ENCODE results near the gene REX1BD. TPM values are rescaled to one million over a fixed set of nuclear protein-coding genes. Genes with fewer than 3 reads are reported as not detected.

REX1BD gene
- total RNA-seq, 1 donor from 2014 or later, result 101 TPM

DNA sequence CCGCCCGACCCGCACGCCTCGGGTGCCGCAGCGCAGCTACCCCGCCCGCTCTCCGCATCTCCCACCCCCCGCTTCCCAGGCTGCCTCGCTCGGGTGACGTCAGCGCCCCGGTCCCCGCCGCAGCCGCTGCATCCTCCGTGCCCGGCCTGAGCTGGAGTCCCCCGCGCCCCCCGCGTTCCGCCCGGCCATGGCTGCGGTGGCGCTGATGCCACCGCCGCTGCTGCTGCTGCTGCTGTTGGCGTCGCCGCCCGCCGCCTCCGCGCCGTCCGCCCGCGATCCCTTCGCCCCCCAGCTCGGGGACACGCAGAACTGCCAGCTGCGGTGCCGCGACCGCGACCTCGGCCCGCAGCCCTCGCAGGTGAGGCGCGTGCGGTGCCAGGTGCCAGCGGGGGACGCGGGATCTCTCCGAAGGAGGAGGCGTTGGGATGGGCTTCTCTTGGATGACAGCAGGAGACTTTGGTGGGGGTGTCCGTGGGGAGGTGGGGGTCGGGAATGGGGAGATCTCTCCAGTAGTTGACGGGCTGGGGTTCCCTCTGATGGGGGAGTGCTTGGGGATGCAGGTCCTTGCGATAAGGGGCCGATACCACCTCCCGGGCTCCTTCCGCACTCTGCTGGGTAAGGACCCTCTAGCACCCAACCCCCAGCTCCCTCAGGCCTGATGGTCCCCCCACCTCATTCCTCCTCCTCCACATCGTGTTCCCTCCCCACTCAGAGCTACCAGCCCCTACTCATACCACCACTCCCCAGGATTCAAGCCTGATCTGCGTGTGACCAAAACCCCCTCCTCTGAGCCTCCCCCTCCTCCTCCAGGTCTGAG, 24.4 kb downstream of the REX1BD start, which contains the start of gene TMEM59L:
Gene TMEM59L, plus strand, starts transcription at position 99 of the 817 bp plus-strand sequence. Its CDS starts 89 bp downstream, at position 188.
- intact Hi-C loops (cut with micrococcal nuclease), result no loop called here

DNA sequence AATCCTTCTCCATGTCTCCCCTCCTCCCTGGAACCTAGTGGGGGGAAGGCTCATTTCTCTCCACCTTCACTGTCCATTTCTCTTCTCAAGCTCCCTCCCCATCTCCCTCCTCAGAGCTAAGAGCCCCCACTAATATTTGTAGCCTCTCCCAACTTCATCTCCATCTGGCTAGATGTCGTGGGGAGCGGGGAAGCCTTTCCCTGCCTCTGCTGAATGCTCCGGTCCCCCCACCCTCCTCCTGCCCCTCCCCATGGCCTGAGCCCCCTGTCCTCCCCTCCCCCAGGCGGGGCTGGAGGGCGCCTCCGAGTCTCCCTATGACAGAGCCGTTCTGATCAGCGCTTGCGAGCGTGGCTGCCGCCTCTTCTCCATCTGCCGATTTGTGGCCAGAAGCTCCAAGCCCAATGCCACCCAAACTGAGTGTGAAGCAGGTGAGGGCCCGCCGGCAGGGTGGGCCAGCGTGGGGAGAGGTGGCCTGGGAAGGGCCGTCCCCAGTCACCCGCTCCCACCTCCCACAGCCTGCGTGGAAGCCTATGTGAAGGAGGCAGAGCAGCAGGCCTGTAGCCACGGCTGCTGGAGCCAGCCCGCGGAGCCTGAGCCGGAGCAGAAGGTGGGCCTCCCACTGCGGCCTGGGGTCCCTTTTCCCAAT, 25.1 kb downstream of the REX1BD start:
- intact Hi-C loops (cut with micrococcal nuclease), result no loop called here

DNA sequence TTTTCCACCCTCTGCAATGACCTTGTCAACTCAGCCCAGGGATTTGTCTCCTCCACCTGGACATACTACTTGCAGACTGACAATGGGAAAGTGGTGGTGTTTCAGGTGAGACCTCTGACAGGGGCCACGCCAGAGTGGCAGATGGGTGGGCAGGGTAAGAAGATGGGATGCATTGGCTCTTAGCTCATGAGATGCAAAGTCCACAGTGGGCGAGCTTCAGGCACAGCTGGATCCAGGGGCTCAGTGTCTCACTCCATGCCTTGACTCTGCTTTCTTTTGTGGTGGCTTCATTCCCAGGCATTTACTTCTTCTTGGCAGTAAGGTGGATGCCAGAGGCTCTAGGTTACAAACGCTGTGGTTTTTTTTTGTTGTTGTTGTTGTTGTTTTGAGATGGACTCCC, 27.4 kb downstream of the REX1BD start:
- intact Hi-C loops (cut with micrococcal nuclease), result no loop called here

DNA sequence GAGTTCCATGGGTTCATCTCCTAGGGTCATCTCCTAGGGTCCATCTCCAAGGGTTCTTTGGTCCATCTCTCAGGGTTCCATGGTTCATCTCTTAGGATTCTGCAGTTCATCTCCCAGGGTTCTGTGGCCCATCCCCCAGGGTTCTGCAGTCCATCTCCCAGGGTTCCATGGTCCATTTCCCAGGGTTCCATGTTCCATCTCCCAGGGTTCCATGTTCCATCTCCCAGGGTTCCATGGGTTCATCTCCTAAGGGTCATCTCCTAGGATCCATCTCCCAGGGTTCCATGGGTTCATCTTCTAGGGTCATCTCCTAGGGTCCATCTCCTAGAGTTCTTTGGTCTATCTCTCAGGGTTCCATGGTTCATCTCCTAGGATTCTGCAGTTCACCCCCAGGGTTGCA, 29.0 kb downstream of the REX1BD start:
- intact Hi-C loops (cut with micrococcal nuclease), result no loop called here

DNA sequence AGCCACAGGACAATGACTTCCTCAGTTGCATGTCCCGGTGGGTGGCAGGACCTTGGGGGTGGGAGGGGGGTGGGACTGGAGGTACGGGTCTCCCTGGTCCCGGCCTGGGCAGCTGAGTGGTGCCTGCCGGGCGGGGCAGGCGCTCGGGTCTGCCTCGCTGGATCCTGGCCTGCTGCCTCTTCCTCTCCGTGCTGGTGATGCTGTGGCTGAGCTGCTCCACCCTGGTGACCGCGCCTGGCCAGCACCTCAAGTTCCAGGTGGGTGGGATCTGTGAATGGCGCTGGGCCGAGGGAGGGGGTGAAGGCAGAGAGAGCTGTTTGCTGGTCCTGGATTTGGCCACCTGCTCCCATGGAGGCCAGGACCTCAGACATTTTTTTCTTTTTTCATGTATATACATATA, 29.6 kb downstream of the REX1BD start:
- intact Hi-C loops (cut with micrococcal nuclease), result no loop called here

DNA sequence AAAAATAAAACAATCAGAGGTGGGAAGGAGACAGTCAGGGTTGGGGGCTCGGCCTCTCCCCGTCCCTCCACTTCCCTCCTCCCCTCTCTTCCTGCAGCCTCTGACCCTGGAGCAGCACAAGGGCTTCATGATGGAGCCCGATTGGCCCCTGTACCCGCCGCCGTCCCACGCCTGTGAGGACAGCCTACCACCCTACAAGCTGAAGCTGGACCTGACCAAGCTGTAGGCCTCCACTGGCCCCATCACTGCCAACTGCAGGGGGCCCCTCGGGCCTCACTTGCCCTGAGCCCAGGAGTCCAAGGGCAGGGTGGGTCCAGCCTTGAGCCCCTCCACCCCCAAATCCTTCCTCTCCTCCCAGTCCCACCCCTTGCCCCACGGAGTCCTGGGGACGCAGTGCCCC, 31.7 kb downstream of the REX1BD start:
- intact Hi-C loops (cut with micrococcal nuclease), result no loop called here

DNA sequence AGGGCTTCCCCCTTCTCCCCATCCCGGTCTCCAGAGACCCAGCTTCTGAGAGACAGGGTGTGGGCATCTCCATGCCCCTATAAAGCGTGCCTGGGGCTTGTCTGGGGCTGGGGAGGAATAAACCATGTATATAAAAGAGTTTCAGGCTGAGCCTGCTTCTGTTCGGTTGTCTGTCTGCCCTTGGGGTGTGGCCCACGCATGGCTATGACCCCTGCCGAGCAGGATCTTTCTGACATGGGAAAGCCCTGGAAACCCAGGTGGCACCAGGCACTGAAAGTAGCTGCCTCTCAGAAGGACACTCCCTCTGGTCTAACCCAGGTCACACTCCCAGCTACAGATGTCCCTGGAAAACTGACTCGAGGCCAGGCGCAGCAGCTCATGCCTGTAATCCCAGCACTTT, 32.3 kb downstream of the REX1BD start:
- intact Hi-C loops (cut with micrococcal nuclease), result no loop called here

DNA sequence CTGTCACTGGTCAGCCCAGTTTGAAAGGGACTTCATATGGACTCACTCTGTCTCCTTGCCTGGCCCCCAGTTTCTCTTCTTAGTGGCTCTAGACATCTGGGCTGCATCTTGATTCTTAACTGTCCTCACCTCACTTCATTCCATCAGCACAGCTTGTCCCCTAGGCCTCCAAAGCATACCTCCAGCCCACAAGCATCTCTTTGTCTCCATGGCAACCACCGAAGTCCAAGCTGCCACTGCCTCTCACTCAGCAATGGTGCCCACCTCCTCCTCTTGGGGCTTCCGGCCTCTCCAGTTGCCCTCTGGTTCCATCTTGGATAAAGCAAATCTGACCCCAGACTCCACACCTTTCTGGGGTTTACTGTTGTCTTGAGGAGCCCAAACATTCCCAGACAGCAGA, 38.3 kb downstream of the REX1BD start:
- intact Hi-C loops (cut with micrococcal nuclease), result no loop called here

DNA sequence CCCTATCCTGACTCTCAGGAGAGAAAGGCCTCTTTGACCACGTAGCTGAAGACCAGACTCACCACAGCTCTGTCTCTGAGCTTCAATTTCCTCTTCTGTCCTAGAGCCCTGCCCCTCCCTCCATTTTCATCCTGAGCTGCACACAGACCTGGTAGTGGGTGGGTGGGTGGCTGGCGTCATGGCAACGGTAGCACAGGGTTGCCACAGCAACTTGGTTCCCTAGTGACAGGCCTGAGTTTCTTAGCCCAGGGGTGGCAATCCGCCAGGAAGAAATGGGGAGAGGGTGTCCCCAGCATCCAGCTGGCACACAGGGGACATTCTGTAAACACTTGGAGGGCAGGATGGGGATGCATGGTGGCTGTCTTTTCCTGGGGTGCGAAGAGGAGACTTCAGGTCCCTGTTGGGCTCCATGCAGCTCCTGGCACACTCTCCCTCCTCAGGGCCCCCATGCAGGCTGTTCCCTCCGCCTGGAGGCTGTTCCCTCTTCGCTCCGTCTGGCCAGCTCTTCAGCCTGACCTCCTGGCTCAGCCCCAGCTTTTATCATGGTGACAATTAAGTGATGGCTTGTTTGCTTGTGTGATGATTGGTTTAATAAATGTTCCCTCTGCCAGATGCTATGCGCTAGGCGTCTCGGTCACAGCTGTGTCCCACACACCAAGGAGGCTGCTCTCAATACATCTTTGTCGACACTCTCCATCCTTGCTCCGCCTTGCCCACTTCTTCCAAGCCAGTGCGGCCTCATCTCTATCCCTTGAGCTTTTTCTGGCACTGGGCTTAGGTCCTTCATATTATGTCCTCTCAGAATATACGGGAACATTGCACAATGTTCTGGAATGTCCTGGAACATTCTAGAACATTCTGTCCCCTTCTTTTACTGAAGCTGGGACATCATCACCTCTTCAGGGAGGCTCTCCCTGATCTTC, 40.8 kb downstream of the REX1BD start:
- intact Hi-C loops (cut with micrococcal nuclease), result no loop called here

DNA sequence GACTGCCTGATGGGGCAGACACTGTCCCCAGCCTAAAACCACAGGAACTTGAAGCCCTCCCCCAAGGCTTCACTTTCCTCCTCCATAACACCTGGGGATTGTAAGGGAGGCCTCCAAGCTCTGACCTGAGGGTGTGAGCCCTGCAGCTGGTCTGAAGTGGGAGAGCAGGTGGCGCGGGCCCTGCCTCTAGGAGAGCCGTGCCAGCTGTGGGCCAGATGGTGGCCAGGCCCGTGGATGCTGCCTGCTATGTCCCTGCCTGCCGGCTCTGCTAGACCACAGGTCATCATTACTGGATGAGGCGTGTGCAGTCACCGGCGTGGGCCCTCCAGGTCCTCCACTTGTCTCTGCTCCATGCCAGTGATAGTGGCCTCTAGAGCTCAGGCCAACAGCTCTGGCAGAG, 44.7 kb downstream of the REX1BD start:
- intact Hi-C loops (cut with micrococcal nuclease), result no loop called here

DNA sequence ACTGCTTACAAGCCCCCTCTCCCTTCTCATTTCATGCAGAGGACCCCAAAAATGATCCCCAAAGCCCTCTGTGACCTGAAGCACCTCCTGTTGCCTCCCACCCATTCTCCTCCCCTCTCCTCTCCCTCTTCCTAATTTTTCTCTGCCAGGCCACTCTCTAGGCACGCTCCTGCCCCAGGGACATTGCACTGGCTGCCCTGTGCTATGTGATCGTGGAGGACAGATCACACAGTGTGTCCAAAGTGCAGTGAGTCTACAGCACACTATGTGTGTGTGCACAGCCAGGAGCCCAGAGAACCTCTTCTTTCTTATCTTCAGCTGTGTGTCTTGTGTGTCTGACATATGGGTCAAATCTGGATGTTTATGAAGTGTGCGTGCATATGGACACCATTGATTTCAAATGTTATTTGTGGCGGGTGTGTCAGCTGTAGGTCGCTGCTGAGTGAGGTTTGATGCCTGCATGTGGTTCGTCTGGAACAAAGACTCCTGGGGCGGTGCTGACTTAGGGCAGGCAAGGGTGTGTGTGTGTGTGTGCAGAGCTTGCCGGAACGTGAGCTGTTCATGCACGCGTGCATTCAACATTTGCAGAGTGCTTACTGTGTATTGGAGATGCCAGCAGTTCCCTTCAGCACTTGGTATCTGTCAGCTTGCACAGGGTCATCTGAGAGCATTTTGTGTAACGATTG, 46.2 kb downstream of the REX1BD start:
- intact Hi-C loops (cut with micrococcal nuclease), result loop anchor here (5.0 kb wide), 2 partner anchors 213 to 773 kb away; partner anchors contain the start of gene GATAD2A

DNA sequence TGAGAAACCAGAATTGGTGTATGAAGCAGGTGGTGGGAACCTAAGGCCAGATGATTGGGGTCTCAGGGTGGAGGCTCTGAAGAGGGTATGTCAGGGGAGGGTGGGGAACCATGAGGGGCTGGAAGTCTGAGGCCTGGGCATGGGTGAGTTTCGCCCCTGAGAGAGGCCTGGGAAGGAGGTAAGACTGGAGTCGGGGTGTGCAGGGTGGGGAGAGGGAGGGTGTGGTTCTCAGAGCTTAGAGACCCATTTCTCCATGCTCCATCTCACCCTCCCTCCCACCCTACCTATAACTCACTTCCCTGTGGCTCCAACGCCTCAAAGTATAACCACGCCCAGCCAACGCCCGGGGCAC, 47.2 kb downstream of the REX1BD start:
- intact Hi-C loops (cut with micrococcal nuclease), result loop anchor here (1.0 to 5.0 kb wide), 20 partner anchors 42 to 771 kb away; partner anchors contain the start of genes BORCS8, COPE, CRTC1 and DDX49

DNA sequence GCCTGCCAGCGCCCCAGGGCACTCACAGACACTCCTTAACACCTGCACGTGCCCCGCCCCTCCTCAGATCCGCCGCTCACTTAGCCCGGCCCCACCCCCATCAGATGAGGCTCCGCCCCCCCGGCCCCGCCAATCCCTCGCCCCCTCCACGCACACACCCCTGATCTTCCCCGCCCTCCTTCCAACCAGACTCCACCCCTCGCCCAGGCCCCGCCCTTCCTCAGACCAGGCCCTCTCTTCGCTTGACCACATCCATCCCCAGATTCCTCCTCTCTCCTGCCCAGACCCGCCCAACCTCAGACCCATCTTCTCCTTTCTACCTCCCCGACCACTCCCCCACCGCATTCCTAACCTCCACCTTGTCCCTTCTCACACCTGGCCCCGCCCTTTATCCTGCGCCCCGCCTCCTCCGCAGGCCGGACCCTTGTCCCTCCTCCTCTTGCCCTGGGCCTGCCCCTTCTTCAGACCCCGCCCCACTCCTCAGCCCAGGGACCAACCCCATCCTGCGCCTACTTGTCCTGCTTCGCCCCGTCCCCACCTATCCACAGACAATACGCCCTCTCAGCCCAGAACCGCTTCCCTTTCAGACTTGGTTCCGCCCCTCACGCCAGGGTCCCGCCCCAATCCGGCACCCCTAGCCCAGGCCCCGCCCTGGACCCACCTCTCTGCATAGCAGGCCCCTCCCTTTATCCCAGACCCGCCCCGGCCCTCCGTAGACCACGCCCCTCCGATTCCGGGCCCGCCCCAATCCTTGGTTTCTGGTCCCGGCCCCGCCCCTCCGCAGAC, 47.8 kb downstream of the REX1BD start:
- intact Hi-C loops (cut with micrococcal nuclease), result loop anchor here (1.0 to 5.0 kb wide), 20 partner anchors 42 to 771 kb away; partner anchors contain the start of genes BORCS8, COPE, CRTC1 and DDX49

DNA sequence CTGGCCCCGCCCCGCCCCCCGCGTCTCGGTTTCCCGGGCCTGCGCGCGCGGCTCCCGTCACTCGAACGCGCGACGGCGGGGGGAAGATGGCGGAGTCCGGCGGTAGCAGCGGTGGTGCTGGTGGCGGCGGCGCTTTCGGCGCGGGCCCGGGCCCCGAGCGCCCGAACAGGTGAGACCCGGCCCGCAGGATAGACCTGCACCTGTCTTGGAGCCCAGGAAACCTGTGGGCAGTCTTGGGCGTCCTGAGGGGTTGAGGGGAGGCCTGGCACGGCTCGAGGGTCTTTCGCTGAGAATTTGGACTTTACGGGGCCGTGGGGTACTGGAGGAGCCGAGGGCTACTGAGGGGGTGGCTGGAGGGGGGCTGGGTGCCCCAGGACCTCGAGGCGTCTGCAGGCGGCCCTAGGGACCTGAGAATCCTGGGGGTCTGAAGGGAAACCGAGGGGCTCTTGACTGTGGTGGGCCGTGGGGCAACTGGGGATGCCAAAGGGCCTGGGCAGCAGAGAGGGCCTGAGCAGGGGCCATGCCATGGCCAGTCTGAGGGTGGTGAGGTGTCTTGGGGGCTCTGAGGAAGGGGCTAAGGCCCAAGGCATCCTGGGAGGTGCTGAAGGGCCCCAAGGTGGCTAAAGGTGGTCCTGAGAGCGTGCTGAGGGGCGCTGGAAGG, 48.5 kb downstream of the REX1BD start, which contains the start of gene KLHL26:
Gene KLHL26, plus strand, starts transcription at position 60 of the 661 bp plus-strand sequence. Its CDS starts 27 bp downstream, at position 87.
- intact Hi-C loops (cut with micrococcal nuclease), result loop anchor here (1.0 to 5.0 kb wide), 20 partner anchors 43 to 770 kb away; partner anchors contain the start of genes BORCS8, COPE, CRTC1 and DDX49

DNA sequence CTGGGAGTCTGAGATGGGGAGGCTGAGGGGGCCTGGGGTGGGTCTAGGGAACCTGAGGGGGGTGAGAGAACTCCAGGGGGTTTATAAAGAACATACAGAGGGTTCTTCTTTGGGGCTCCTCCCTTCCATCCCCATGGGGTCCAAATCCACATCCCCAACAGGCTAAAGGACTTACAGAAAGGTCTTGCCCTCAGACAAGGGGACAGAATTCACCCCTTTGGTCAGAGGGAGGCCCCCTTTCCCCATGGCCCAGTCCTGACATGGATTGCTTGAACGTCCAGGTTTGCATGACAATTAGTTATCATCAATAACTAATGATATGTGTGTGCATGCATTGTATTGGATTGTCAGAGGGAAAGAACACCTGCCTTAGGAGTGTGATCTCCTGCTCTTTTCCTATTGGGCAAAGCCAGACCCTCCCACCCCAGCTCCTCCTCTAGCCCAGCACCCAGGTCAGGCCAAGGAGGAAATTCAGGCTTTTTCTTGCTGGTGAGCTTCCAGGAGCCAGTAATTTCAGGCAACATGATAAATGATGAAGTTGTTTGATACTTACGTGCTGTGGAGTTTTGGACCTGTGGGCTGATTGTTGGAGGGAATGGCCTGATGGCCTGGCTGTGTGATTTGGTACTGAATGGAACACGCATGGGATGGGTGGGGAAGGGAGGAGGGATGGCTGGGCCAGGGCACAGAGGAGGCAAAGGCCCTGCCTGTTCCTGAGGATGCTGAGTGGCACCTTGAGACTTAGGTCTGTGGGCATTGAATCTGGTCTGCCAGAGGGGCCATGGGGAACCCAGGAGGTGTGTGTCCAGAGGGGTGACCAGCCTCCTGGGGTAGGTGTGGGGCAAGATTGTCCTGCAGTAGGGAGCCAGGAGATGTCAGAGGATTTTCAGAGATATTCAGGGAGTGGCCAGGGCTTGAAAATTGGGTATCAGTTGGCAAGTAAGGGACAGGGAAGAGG, 49.4 kb downstream of the REX1BD start:
- intact Hi-C loops (cut with micrococcal nuclease), result loop anchor here (2.0 to 5.0 kb wide), 4 partner anchors 209 to 769 kb away; partner anchors contain the start of genes BORCS8, GATAD2A, RFXANK and SLC25A42

DNA sequence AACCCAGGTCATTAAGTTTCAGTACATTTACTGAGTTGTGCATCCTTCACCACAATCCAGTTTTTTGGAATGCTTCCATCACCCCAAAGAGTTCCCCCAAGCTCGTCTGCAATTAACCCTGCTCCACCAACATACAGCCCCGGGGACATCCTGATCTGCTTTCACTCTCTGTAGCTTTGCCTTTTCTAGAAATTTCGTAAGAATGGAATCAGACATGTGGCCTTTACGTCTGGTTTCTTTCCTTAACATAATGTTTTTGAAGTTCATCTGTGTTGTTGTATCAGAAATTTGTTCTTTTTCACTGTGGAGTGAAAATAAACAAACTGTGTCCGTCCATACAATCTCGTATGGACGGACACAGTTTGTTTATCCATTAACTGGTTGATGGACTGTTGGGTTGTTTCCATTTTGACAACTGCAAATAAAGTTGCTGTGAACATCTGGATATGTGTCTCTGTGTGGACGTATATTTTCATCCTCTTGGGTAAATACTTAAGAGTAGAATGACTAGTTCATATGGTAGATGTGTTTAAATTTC, 51.2 kb downstream of the REX1BD start:
- intact Hi-C loops (cut with micrococcal nuclease), result loop anchor here (5.0 kb wide), 2 partner anchors 208 to 768 kb away; partner anchors contain the start of gene GATAD2A

All from T-helper 1 cell treated with Interleukin-12 subunit alpha and Interleukin-12 subunit beta and Interleukin-4 antibody, amounts not matched to agents 30 ng/mL and 1 ng/mL, for 36 hours (primary cell).